Erythroblast (primary cell): Measurements from ENCODE around the gene GLUL.

ENCODE experiments used
- GATA1 ChIP-seq: IDR thresholded peaks from 2 replicates; pipeline ENCODE4 v1.6.1; 2011; ENCODE audit warnings: low read depth, mild to moderate bottlenecking, control low read depth, low read length, moderate library complexity
- POLR2A ChIP-seq: IDR thresholded peaks from 2 replicates; pipeline ENCODE4 v1.6.1; 2011; ENCODE audit warnings: mild to moderate bottlenecking, low read length

DNA sequence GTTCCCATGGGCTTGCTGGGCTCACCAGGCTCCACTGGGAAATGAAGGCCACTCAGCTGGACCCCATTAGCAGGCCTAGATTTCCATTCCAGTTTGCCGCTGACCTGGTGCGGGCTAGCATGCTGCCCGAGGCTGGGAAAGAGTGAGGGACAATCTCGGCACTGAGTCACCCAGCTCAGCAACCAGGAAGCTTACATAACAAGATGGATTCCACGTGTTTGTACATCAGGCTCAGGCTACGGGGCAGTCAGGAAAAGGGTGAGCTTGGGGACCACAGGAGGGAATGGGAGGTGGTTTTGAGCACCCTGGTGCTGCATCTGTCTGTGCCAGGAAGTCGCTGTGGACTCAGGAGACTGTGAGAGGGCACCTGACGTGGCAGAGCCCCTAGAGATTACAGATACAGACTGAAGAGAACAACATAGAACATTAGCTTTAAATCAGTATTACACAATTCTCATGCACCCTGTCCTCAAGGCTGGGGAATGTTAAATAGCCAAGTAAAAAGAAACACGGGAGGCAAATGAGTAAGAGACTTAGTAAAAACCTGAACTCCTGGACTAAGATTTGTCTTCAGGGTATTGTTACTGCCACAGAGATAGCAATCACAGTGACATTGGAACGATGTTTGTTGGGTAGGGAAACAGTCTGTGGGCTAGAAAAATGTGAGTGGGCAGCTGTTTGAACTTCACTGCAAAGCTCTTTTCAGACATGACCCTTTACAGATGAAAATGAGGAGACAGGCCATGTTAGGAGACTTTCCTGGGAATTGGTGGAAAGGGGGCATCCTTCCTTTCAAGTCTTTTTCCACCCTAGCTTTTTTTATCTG, 51.1 kb downstream of the GLUL start:
- TF ChIP-seq POLR2A (no peak), GATA1 (no peak)
